ENCODE measurements around the gene LGALS4.

The LGALS4 gene

GRCh38 chr19:38836159-38836982 lies 23.6 kb upstream of the LGALS4 start:
- Histone ChIP-seq H3K4me1 (ENCODE audit: control insufficient read depth, low read length) (peaks cover 14% of the 10 kb centered on the region), H3K36me3 (ENCODE audit: control insufficient read depth, low read length) (peaks cover 61% of the 10 kb centered on the region), H3K79me2 (ENCODE audit: control insufficient read depth, low read length) (peaks cover 9% of the 10 kb centered on the region), H3K9me3 (ENCODE audit: control insufficient read depth, insufficient read depth, low read length) (no peaks in the 10 kb centered on the region), H3K9me2 (replicated peaks; ENCODE audit: control insufficient read depth, low read length) (no peaks in the 10 kb centered on the region), H3K27ac (ENCODE audit: low read depth, low read length) (no peak overlapping the region), H3K4me2 (ENCODE audit: low read length) (no peak overlapping the region), H3F3A (ENCODE audit: control insufficient read depth, insufficient read depth) (peaks cover 59% of the 10 kb centered on the region), H3K27me3 (ENCODE audit: control insufficient read depth, low read length) (no peaks in the 10 kb centered on the region), H4K20me1 (ENCODE audit: control insufficient read depth, insufficient read depth, low read depth, low read length) (peaks cover 2% of the 10 kb centered on the region; the same call in 1 of the 2 replicates), H3K4me3 (ENCODE audit: low read length) (no peak overlapping the region)
- no peak for TF ChIP-seq EZH2phosphoT487 (IDR thresholded peaks at IDR 0.05; ENCODE audit: borderline replicate concordance, low read length)
- TF ChIP-seq, protein P1, sequence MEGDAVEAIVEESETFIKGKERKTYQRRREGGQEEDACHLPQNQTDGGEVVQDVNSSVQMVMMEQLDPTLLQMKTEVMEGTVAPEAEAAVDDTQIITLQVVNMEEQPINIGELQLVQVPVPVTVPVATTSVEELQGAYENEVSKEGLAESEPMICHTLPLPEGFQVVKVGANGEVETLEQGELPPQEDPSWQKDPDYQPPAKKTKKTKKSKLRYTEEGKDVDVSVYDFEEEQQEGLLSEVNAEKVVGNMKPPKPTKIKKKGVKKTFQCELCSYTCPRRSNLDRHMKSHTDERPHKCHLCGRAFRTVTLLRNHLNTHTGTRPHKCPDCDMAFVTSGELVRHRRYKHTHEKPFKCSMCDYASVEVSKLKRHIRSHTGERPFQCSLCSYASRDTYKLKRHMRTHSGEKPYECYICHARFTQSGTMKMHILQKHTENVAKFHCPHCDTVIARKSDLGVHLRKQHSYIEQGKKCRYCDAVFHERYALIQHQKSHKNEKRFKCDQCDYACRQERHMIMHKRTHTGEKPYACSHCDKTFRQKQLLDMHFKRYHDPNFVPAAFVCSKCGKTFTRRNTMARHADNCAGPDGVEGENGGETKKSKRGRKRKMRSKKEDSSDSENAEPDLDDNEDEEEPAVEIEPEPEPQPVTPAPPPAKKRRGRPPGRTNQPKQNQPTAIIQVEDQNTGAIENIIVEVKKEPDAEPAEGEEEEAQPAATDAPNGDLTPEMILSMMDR (IDR thresholded peaks at IDR 0.05; ENCODE audit: low read depth, low read length, poor library complexity, severe bottlenecking) = no peak

DNA sequence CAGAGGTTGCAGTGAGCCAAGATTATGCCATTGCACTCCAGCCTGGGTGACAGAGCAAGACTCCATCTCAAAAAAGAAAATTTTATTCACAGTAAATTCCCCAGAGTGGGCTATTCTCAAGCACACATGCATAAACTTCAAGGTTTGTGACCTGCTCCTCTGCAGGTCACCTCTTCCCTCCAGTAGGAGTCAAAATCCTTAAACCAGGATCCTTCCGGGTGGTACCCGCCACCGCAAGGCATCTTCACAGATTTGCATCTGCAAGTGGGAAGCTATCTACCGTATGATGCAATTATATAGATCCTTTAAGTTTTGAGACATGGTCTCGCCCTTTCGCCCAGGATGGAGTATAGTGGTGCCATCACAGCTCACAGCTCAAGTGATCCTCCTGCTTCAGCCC lies 21.8 kb upstream of the LGALS4 start:
- peaks cover 26% of the 10 kb centered on the region for H3K4me1 ChIP-seq (ENCODE audit: control insufficient read depth, low read length)
- H3K27ac ChIP-seq (ENCODE audit: low read depth, low read length) = no peak overlapping the region

GRCh38 chr19:38834104-38834490 lies 21.4 kb upstream of the LGALS4 start:
- Histone ChIP-seq H3K27me3 (ENCODE audit: control insufficient read depth, low read length) (no peaks in the 10 kb centered on the region), H3K4me2 (ENCODE audit: low read length) (no peak overlapping the region), H4K20me1 (ENCODE audit: control insufficient read depth, insufficient read depth, low read depth, low read length) (no peaks in the 10 kb centered on the region), H3K27ac (ENCODE audit: low read depth, low read length) (peak overlapping the region; percentile 29), H3K9me3 (ENCODE audit: control insufficient read depth, insufficient read depth, low read length) (no peaks in the 10 kb centered on the region), H3K36me3 (ENCODE audit: control insufficient read depth, low read length) (peaks cover 54% of the 10 kb centered on the region), H3K79me2 (ENCODE audit: control insufficient read depth, low read length) (peaks cover 18% of the 10 kb centered on the region), H3K4me1 (ENCODE audit: control insufficient read depth, low read length) (peaks cover 26% of the 10 kb centered on the region), H3F3A (ENCODE audit: control insufficient read depth, insufficient read depth) (peaks cover 45% of the 10 kb centered on the region), H3K9me2 (replicated peaks; ENCODE audit: control insufficient read depth, low read length) (no peaks in the 10 kb centered on the region), H3K4me3 (ENCODE audit: low read length) (no peak overlapping the region)
- TF ChIP-seq EZH2phosphoT487 (IDR thresholded peaks at IDR 0.05; ENCODE audit: borderline replicate concordance, low read length) = no peak
- TF ChIP-seq, protein P1 (IDR thresholded peaks at IDR 0.05; ENCODE audit: low read depth, low read length, poor library complexity, severe bottlenecking) = no peak

More for the DNA sequence above, 21.8 kb upstream of the LGALS4 start:
- Histone ChIP-seq H3K27me3 (ENCODE audit: control insufficient read depth, low read length) (no peaks in the 10 kb centered on the region), H3K4me2 (ENCODE audit: low read length) (no peak overlapping the region), H3K9me3 (ENCODE audit: control insufficient read depth, insufficient read depth, low read length) (no peaks in the 10 kb centered on the region), H3K4me3 (ENCODE audit: low read length) (no peak overlapping the region), H3F3A (ENCODE audit: control insufficient read depth, insufficient read depth) (peaks cover 50% of the 10 kb centered on the region), H3K36me3 (ENCODE audit: control insufficient read depth, low read length) (peaks cover 56% of the 10 kb centered on the region), H3K9me2 (replicated peaks; ENCODE audit: control insufficient read depth, low read length) (no peaks in the 10 kb centered on the region), H4K20me1 (ENCODE audit: control insufficient read depth, insufficient read depth, low read depth, low read length) (no peaks in the 10 kb centered on the region), H3K79me2 (ENCODE audit: control insufficient read depth, low read length) (peaks cover 18% of the 10 kb centered on the region)
- TF ChIP-seq EZH2phosphoT487 (IDR thresholded peaks at IDR 0.05; ENCODE audit: borderline replicate concordance, low read length) = no peak
- TF ChIP-seq, protein P1 (IDR thresholded peaks at IDR 0.05; ENCODE audit: low read depth, low read length, poor library complexity, severe bottlenecking) = no peak

All from DOHH2 (cell line).